ENCODE results near the gene ATP8B2. TPM values are rescaled to one million over a fixed set of nuclear protein-coding genes. Genes with fewer than 3 reads are reported as not detected.
"Not testable (repeated sequence)": the region's sequence is repeated elsewhere in the genome, so short reads cannot be mapped to it uniquely, and the experiment has no call there.

The ATP8B2 gene
- polyA plus RNA-seq, 6 donors from 2014 or later = 5.0 to 11.7 (median 7.7) TPM

GRCh38 chr1:154353966-154354365, 28.6 kb downstream of the ATP8B2 start:
- H3K9me3 Mint-ChIP-seq = no peaks in the 10 kb centered on the region
- peaks cover 21 to 27% (median 22%) of the 10 kb centered on the region in 3 donors for H3K4me1 Mint-ChIP-seq
- no peak for DNase-seq
- peaks cover 4 to 8% of the 10 kb centered on the region in 2 donors for H3K36me3 Mint-ChIP-seq
- peak overlapping the region in 6 of 8 donors; percentile 9 to 93 (median 71) for H3K4me3 Mint-ChIP-seq
- H3K27ac Mint-ChIP-seq = no peak overlapping the region
- no peak for ATAC-seq (ENCODE audit: low read depth in 2 of 2)
- peaks cover 19 to 40% (median 32%) of the 10 kb centered on the region in 3 donors for H3K27me3 Mint-ChIP-seq

- peaks cover 7 to 12% (median 7%) of the 10 kb centered on the region in 3 donors for H3K4me1 Mint-ChIP-seq
- peaks cover 0 to 2% (median 0%) of the 10 kb centered on the region in 7 donors for H3K9me3 Mint-ChIP-seq
- ATAC-seq (ENCODE audit: low read depth in 2 of 2) (no peak), DNase-seq (no peak)
- H3K27ac Mint-ChIP-seq = no peak overlapping the region
- H3K27me3 Mint-ChIP-seq = peaks cover 12 to 44% (median 13%) of the 10 kb centered on the region in 3 donors
- H3K4me3 Mint-ChIP-seq = no peak overlapping the region
- no peaks in the 10 kb centered on the region for H3K36me3 Mint-ChIP-seq
Measured at GRCh38 chr1:154358519-154358918, 33.2 kb downstream of the ATP8B2 start.

- Mint-ChIP-seq H3K27ac (no peak overlapping the region), H3K4me3 (no peak overlapping the region), H3K36me3 (no peaks in the 10 kb centered on the region), H3K9me3 (peaks cover 0 to 2% (median 0%) of the 10 kb centered on the region in 7 donors), H3K4me1 (no peaks in the 10 kb centered on the region), H3K27me3 (peaks cover 0 to 26% (median 7%) of the 10 kb centered on the region in 3 donors)
- ATAC-seq (ENCODE audit: low read depth in 2 of 2) (no peak), DNase-seq (no peak)
Measured at GRCh38 chr1:154360288-154360687, 35.0 kb downstream of the ATP8B2 start.

- not testable (repeated sequence) for H3K36me3 Mint-ChIP-seq; ATAC-seq (ENCODE audit: low read depth in 2 of 2); H3K27ac Mint-ChIP-seq; H3K9me3 Mint-ChIP-seq; DNase-seq; H3K4me1 Mint-ChIP-seq; H3K4me3 Mint-ChIP-seq
- H3K27me3 Mint-ChIP-seq = peaks cover 0 to 22% (median 7%) of the 10 kb centered on the region in 3 donors
Measured at GRCh38 chr1:154360881-154361280, 35.6 kb downstream of the ATP8B2 start.

- Mint-ChIP-seq H3K4me1 (no peaks in the 10 kb centered on the region), H3K27me3 (peaks cover 0 to 27% (median 7%) of the 10 kb centered on the region in 3 donors), H3K27ac (no peak overlapping the region), H3K9me3 (peaks cover 0 to 2% (median 0%) of the 10 kb centered on the region in 7 donors), H3K4me3 (no peak overlapping the region), H3K36me3 (no peaks in the 10 kb centered on the region)
- ATAC-seq (ENCODE audit: low read depth in 2 of 2) (no peak), DNase-seq (no peak)
Measured at GRCh38 chr1:154361357-154361756, 36.0 kb downstream of the ATP8B2 start.

- no peak overlapping the region for H3K4me3 Mint-ChIP-seq
- H3K27me3 Mint-ChIP-seq = peaks cover 0 to 9% (median 0%) of the 10 kb centered on the region in 3 donors
Measured at GRCh38 chr1:154371436-154371835, 46.1 kb downstream of the ATP8B2 start.

GRCh38 chr1:154373777-154374357, 48.5 kb downstream of the ATP8B2 start:
- H3K4me3 Mint-ChIP-seq, H3K27ac Mint-ChIP-seq, DNase-seq: not testable (repeated sequence)

More at GRCh38 chr1:154371436-154371835, 46.1 kb downstream of the ATP8B2 start:
- peaks cover 0 to 3% of the 10 kb centered on the region in 2 donors for H3K36me3 Mint-ChIP-seq
- no peak overlapping the region for H3K27ac Mint-ChIP-seq
- H3K4me1 Mint-ChIP-seq = no peaks in the 10 kb centered on the region
- DNase-seq = no peak
- no peaks in the 10 kb centered on the region for H3K9me3 Mint-ChIP-seq
- ATAC-seq (ENCODE audit: low read depth in 2 of 2) = no peak

GRCh38 chr1:154379301-154379700, 54.0 kb downstream of the ATP8B2 start:
- ATAC-seq (ENCODE audit: low read depth in 2 of 2) = no peak
- Mint-ChIP-seq H3K4me1 (peaks cover 0 to 5% (median 0%) of the 10 kb centered on the region in 3 donors), H3K27me3 (no peaks in the 10 kb centered on the region), H3K4me3 (no peak overlapping the region), H3K27ac (no peak overlapping the region), H3K36me3 (no peaks in the 10 kb centered on the region), H3K9me3 (no peaks in the 10 kb centered on the region)
- DNase-seq = no peak

More at GRCh38 chr1:154373777-154374357, 48.5 kb downstream of the ATP8B2 start:
- H3K9me3 Mint-ChIP-seq; ATAC-seq (ENCODE audit: low read depth in 2 of 2); H3K27me3 Mint-ChIP-seq; H3K36me3 Mint-ChIP-seq; H3K4me1 Mint-ChIP-seq: not testable (repeated sequence)

- Mint-ChIP-seq H3K4me1 (peaks cover 16 to 25% (median 20%) of the 10 kb centered on the region in 3 donors), H3K36me3 (no peaks in the 10 kb centered on the region), H3K27me3 (no peaks in the 10 kb centered on the region), H3K9me3 (peaks cover 0 to 8% (median 2%) of the 10 kb centered on the region in 7 donors), H3K4me3 (peak overlapping the region in 2 of 8 donors; percentile 48 to 60), H3K27ac (peak overlapping the region in 3 of 6 donors; percentile 56 to 88 (median 85))
- DNase-seq (no peak), ATAC-seq (ENCODE audit: low read depth in 2 of 2) (no peak)
Measured at GRCh38 chr1:154384650-154385489, 59.5 kb downstream of the ATP8B2 start.

- Mint-ChIP-seq H3K4me1 (peaks cover 16 to 20% (median 20%) of the 10 kb centered on the region in 3 donors), H3K9me3 (peaks cover 0 to 8% (median 2%) of the 10 kb centered on the region in 7 donors), H3K4me3 (peak overlapping the region in 2 of 8 donors; percentile 31 to 54), H3K27me3 (no peaks in the 10 kb centered on the region), H3K27ac (peak overlapping the region in 3 of 6 donors; percentile 0 to 85 (median 12)), H3K36me3 (no peaks in the 10 kb centered on the region)
- DNase-seq (no peak), ATAC-seq (ENCODE audit: low read depth in 2 of 2) (peak in 1 of 2 donors; percentile 89)
Measured at GRCh38 chr1:154386643-154387352, 61.5 kb downstream of the ATP8B2 start.

GRCh38 chr1:154391086-154391770, 65.9 kb downstream of the ATP8B2 start:
- DNase-seq (no peak), ATAC-seq (ENCODE audit: low read depth in 2 of 2) (no peak)
- Mint-ChIP-seq H3K9me3 (peaks cover 0 to 2% (median 0%) of the 10 kb centered on the region in 7 donors), H3K4me1 (peaks cover 4 to 6% (median 6%) of the 10 kb centered on the region in 3 donors), H3K36me3 (no peaks in the 10 kb centered on the region), H3K27ac (peak overlapping the region in 1 of 6 donors; percentile 47), H3K4me3 (no peak overlapping the region), H3K27me3 (peaks cover 2 to 16% (median 13%) of the 10 kb centered on the region in 3 donors)

- ATAC-seq (ENCODE audit: low read depth in 2 of 2) = no peak
- Mint-ChIP-seq H3K36me3 (no peaks in the 10 kb centered on the region), H3K27ac (no peak overlapping the region), H3K4me3 (no peak overlapping the region), H3K9me3 (no peaks in the 10 kb centered on the region), H3K4me1 (peaks cover 0 to 2% (median 0%) of the 10 kb centered on the region in 3 donors), H3K27me3 (peaks cover 11 to 22% (median 18%) of the 10 kb centered on the region in 3 donors)
- DNase-seq = no peak
Measured at GRCh38 chr1:154398141-154398540, 72.8 kb downstream of the ATP8B2 start.

GRCh38 chr1:154398678-154399077, 73.4 kb downstream of the ATP8B2 start:
- no peaks in the 10 kb centered on the region for H3K9me3 Mint-ChIP-seq
- ATAC-seq (ENCODE audit: low read depth in 2 of 2) (no peak), DNase-seq (no peak)
- H3K36me3 Mint-ChIP-seq = no peaks in the 10 kb centered on the region
- no peak overlapping the region for H3K27ac Mint-ChIP-seq
- H3K4me1 Mint-ChIP-seq = peaks cover 0 to 6% (median 5%) of the 10 kb centered on the region in 3 donors
- H3K4me3 Mint-ChIP-seq = no peak overlapping the region
- H3K27me3 Mint-ChIP-seq = peaks cover 14 to 24% (median 18%) of the 10 kb centered on the region in 3 donors

All from naive B cell (primary cell).